NCI-H2196 treated with DMSO at 0.1 percent for 48 hours (cell line): ENCODE data around the gene SIGLEC10.
"Not testable (repeated sequence)": the region's sequence is repeated elsewhere in the genome, so short reads cannot be mapped to it uniquely, and the experiment has no call there.

Experiments used
- DNase-seq: peaks from one replicate; lab custom pipeline; 2025; ENCODE audit not compliant: unreplicated experiment; lab: John Stamatoyannopoulos, UW

SIGLEC10 gene

DNA sequence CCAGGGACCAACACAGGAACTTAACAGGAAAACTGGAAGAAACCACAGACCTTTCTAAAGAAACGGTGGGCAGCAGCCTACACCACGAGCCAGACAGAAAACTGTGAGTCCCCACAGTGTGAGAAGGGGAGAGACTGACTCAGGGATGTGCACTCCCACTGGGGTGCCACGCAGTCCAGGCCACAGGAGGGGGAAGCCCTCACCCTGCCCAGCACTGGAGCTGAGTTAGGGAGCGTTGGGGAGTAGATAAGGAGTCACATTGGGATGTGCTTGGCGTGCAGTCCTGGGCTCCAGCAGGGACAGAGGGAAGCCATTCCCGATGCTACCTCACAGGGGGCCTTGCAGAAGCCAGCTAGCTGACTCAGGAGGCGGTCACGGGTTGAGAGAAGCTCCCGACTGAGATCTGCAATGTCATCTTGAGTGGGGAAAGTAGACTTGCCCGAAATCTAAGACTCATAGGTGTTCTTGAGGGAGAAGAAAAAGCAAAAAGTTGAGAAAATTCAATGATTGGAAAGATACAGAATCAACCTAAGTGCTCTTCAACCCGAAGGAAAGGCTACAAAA, 23.5 kb upstream of the SIGLEC10 start:
- no peak for DNase-seq

GRCh38 chr19:51440052-51440451, 22.6 kb upstream of the SIGLEC10 start:
- DNase-seq = no peak

- DNase-seq = no peak
Measured at GRCh38 chr19:51439021-51439465, 21.6 kb upstream of the SIGLEC10 start.

DNA sequence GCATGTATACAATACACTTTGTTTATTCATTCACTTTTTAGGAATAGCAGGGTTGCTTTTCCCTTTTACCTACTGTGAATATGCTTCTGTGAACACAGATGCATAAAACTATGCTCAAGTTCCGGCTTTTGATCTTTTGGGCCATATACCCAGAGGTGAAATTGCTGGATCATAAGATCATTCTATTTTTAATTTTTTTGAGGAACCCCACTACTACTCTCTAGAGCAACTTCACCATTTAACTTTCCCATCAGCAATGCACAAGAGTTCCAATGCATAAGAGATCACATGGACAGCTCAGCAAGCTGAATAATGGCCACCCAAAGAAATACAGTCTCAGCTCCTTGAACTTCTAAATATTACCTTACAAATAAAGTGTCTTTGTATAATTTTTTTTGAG, 17.0 kb upstream of the SIGLEC10 start:
- DNase-seq = no peak

DNA sequence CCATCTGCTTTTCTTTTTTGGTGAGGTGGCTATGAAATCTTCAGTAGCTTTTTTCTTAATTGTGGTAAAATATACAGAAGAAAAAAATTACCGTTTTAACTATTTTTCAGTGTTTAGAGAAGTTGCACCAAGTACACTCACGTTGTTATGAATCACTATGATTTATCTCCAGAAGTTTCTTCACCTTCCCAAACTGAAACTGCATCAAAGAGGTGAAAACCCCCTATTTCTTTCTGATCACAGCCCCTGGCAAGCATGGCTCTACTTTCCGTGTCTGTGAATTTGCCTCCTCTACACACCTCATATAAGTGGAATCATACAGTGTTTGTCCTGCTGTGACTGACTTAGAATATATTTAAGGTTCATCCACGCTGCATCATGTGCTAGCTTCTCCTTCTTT, 15.6 kb upstream of the SIGLEC10 start:
- no peak for DNase-seq

GRCh38 chr19:51431124-51431523, 13.7 kb upstream of the SIGLEC10 start:
- no peak for DNase-seq

DNA sequence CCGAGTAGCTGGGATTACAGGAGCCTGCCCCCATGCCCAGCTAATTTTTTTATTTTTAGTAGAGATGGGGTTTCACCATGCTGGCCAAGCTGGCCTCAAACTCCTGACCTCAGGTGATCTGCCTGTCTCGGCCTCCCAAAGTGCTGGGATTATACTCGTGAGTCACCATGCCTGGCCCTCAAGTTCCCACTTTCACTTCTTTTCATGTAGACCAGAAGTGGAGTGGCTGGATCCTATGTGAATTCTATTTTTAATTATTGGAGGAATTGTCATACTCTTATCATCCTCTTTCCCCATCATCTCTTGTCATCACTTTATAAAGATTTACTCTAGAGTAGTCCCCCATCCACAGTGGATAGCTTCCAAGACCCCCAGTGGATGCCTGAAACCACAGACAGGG, 12.8 kb upstream of the SIGLEC10 start:
- no peak for DNase-seq

- no peak for DNase-seq
Measured at GRCh38 chr19:51427201-51427600, 9.8 kb upstream of the SIGLEC10 start.

- DNase-seq = no peak
Measured at GRCh38 chr19:51422053-51422448, 4.6 kb upstream of the SIGLEC10 start.

DNA sequence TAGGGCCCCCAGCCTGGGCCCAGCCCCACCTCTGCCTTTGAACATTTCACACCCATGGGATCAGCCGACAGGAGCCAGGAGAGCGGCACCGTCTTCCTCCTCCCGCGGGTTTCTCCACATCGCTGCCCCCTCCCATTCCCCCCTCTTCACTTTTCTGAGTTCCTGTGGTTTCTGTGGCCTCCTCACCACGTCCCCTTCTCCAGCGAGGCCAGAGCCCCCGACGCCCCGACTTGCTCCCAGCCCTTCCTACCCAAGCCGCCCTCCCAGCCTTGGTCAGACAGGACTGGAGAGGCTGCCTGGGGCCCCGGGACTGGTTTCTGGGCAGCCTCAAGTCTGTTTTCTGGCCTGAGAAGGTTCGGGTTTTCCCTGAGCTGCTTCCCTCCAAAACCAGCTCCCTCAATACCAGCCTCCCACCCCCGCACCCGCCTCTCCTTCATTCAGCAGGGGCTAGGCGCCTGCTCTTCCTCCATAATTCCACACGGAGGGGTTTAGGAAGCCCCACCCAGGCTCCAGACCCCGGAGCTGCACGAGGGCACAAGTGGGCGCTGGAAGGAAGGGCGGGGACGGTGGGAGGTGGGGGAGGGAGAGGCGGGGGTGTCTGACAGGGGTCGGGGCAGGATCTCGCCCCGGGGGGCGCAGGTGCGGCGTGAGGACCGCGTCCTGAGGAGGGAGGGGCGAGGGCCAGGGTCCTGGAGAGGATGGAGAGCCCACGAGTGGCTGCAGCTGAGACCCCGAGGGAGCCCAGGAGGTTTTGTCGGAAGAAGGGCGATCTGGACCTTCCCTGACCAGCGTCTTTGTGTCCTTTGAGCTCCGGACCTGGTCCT, 4.0 kb upstream of the SIGLEC10 start:
- DNase-seq = no peak

GRCh38 chr19:51420511-51420910, 3.1 kb upstream of the SIGLEC10 start:
- not testable (repeated sequence) for DNase-seq

DNA sequence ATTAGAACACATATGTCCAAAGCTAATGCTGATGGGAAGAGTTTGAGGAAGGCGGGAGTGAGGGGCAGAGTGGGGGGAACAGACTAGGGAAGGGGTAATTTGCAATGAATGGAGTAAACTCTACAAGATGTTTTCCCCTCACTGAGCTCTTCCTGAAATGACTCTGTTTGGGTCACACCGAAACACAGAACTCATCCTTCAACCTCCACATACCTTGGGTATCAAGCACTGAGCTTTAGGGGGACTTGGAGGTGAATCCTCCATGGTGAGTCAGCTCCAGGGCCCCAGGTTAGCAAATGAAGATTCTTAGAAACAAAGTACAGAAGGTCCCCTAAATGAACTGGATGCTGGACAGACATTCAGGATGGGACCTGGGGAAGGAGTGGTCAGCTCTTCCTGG, 1.3 kb upstream of the SIGLEC10 start:
- DNase-seq = no peak

GRCh38 chr19:51417810-51418157, 342 bp upstream of the SIGLEC10 start:
- DNase-seq = no peak

DNA sequence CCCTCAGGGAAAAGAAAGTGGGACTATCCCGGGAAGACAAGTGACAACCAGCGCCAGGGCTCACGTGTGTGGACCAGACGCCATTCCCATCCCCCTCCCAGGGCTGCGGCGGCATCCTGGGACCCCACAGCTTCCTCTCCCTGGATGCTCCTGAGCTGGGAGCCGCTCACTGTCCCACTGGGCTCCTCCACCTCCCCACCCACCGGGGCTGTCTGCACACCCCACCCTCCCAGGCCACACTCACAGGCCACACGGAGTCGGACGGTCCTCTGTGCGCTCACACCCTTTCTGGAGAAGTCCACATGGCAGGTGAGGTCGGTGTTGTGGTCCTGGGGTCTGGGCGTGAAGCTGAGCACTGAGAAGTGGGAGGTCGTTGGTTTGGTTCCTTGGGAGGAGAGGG, 1.0 kb downstream of the SIGLEC10 start:
- DNase-seq = not testable (repeated sequence)

DNA sequence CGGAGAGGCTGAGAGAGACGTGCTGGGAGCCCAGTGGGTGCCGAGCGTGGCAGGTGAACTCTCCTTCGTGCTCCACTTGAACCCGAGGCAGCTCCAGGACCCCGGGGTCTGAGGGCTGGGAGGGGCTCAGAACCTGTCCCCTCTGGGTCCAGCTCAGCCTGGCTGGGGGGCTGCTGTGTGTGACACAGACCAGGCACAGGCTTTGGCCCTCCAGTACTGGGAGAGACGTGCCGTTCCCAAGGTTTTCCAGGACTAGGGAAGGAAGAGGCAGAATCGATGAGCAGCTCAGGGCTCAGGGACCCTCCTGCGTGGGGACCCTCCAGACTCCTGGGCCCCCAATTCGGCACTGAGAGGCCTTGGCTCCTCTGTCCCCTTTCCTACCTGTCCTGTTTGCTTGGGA, 2.3 kb downstream of the SIGLEC10 start:
- no peak for DNase-seq

- DNase-seq = no peak
Measured at GRCh38 chr19:51410950-51411748, 6.3 kb downstream of the SIGLEC10 start.

GRCh38 chr19:51407511-51408131, 9.8 kb downstream of the SIGLEC10 start:
- no peak for DNase-seq

DNA sequence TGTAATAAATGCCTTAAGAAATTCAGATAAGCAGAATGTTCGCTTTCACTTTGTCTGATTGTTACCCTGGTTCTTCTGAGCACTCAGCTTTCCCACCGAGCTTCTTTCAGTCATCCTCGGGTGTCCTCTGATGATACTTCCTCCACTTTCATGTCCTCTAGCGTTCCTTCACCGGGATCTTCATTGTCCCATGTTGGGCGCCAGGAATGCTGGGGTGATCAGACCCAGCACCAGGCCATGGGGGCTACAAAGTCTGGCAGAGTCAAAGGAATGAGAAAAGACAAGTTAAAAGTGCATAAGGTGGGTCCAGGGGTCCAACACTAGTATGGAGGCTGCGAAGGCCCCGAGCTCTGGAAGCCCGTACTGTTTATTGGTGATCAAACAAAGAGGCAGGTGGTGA, 15.3 kb downstream of the SIGLEC10 start:
- no peak for DNase-seq

GRCh38 chr19:51399936-51400335, 17.5 kb downstream of the SIGLEC10 start:
- not testable (repeated sequence) for DNase-seq

DNA sequence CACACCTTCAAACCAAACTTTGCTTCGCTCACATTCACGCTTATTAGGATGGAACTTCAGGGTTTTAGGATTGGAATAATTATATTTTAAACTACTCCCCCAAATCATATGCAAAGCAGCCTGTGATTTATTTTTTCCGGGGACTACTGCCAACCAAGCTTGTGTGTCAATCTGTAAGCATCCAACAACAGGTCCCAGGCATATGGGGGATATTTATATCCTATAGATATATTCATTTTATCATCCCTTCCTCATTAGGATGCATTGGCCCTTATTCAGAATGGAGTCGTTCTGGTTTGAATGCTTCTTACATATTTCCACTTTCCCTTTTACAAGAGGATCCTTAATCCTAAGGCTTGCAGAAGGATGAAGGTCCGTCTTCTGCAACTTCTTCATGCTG, 18.2 kb downstream of the SIGLEC10 start:
- DNase-seq = no peak

- no peak for DNase-seq
Measured at GRCh38 chr19:51398096-51398704, 19.2 kb downstream of the SIGLEC10 start.
